GM06990 (cell line): ENCODE data around the gene PIK3CA.
"Not testable (repeated sequence)": the region's sequence is repeated elsewhere in the genome, so short reads cannot be mapped to it uniquely, and the experiment has no call there.

Source experiments
- DNase-seq: peaks from one replicate; pipeline ENCODE4 v3.0.0-alpha.2; 2011; ENCODE audit not compliant: insufficient read length; ENCODE audit errors: extremely low read depth
- H3K27me3 ChIP-seq: replicated peaks from 2 replicates; pipeline ENCODE4 v1.6.0; 2011; ENCODE audit warnings: low read length; ENCODE audit not compliant: control insufficient read depth, insufficient read depth
- H3K36me3 ChIP-seq: 2 replicates; pipeline ENCODE4 v1.5.1; 2011; ENCODE audit warnings: low read length; ENCODE audit not compliant: control insufficient read depth, insufficient read depth
- H3K4me3 ChIP-seq: replicated peaks from 2 replicates; pipeline ENCODE4 v1.5.1; 2011; ENCODE audit warnings: low read depth, mild to moderate bottlenecking, control low read depth, low read length
- CTCF ChIP-seq: IDR thresholded peaks from 2 replicates; pipeline ENCODE4 v1.5.1; 2011; ENCODE audit warnings: low read length, control low read depth, mild to moderate bottlenecking, inconsistent platforms; ENCODE audit not compliant: insufficient read depth, poor library complexity, severe bottlenecking

The PIK3CA gene

GRCh38 chr3:179190581-179190980 is 42.4 kb downstream of the PIK3CA start:
- no peaks in the 10 kb centered on the region for H3K36me3 ChIP-seq
- H3K27me3 ChIP-seq = no peaks in the 10 kb centered on the region
- H3K4me3 ChIP-seq = no peak overlapping the region
- no peak for DNase-seq
- no peak for TF ChIP-seq CTCF

- H3K4me3 ChIP-seq = no peak overlapping the region
- TF ChIP-seq CTCF = no peak
- H3K36me3 ChIP-seq = no peaks in the 10 kb centered on the region
- no peak for DNase-seq
- no peaks in the 10 kb centered on the region for H3K27me3 ChIP-seq
Measured at GRCh38 chr3:179192542-179192941, 44.4 kb downstream of the PIK3CA start.

GRCh38 chr3:179194931-179195330 is 46.8 kb downstream of the PIK3CA start:
- TF ChIP-seq CTCF = no peak
- Histone ChIP-seq H3K36me3 (no peaks in the 10 kb centered on the region), H3K27me3 (no peaks in the 10 kb centered on the region), H3K4me3 (no peak overlapping the region)
- DNase-seq = no peak

- no peaks in the 10 kb centered on the region for H3K27me3 ChIP-seq
- no peak overlapping the region for H3K4me3 ChIP-seq
- TF ChIP-seq CTCF = no peak
- no peaks in the 10 kb centered on the region for H3K36me3 ChIP-seq
- DNase-seq = peak; percentile 30
Measured at GRCh38 chr3:179196098-179196497, 47.9 kb downstream of the PIK3CA start.

GRCh38 chr3:179196700-179197099 is 48.5 kb downstream of the PIK3CA start:
- no peak overlapping the region for H3K4me3 ChIP-seq
- TF ChIP-seq CTCF = no peak
- no peak for DNase-seq
- no peaks in the 10 kb centered on the region for H3K36me3 ChIP-seq
- no peaks in the 10 kb centered on the region for H3K27me3 ChIP-seq

GRCh38 chr3:179200790-179201189 is 52.6 kb downstream of the PIK3CA start:
- TF ChIP-seq CTCF = no peak
- DNase-seq = no peak
- peaks cover 2% of the 10 kb centered on the region; the same call in 1 of the 2 replicates for H3K36me3 ChIP-seq
- no peak overlapping the region for H3K4me3 ChIP-seq
- no peaks in the 10 kb centered on the region for H3K27me3 ChIP-seq

- DNase-seq, H3K36me3 ChIP-seq, H3K4me3 ChIP-seq, H3K27me3 ChIP-seq: not testable (repeated sequence)
Measured at GRCh38 chr3:179215550-179215949, 67.4 kb downstream of the PIK3CA start.

GRCh38 chr3:179218213-179218612 is 70.1 kb downstream of the PIK3CA start:
- not testable (repeated sequence) for H3K4me3 ChIP-seq, H3K36me3 ChIP-seq

More at GRCh38 chr3:179218213-179218612, 70.1 kb downstream of the PIK3CA start:
- H3K27me3 ChIP-seq, DNase-seq: not testable (repeated sequence)
